Bronchial smooth muscle cell (primary cell): ENCODE measurements around the gene COL3A1. TPM values are rescaled to one million over a fixed set of nuclear protein-coding genes. Genes with fewer than 3 reads are reported as not detected.

Experiments used
- total RNA-seq: library from RNA; depleted of rRNA; stranded (reverse); fragments of >200 nt; gene quantifications from 2 replicates; pipeline ENCODE4 v1.2.1, GENCODE V29; 2014

COL3A1 gene
- 2,857 and 3,691 TPM in 2 replicates for total RNA-seq

DNA sequence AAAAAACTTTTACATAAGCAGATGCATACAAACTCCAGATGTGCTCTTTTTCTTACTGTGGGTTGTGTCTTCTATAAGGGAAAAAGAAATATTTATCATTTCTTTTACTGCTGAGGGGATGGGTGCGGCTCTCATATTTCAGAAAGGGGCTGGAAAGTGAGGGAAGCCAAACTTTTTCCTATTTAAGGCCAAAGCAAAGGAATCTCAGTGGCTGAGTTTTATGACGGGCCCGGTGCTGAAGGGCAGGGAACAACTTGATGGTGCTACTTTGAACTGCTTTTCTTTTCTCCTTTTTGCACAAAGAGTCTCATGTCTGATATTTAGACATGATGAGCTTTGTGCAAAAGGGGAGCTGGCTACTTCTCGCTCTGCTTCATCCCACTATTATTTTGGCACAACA is at the start of gene COL3A1:
TSS of gene COL3A1 (plus strand) at position 210 of the 400 bp plus-strand sequence. CDS start at position 327, 117 bp downstream.

Other genes with a start within 250 kb of the COL3A1 start
- gene COL5A2, start 205.4 kb downstream of the COL3A1 start, total RNA-seq = 203 and 228 TPM in 2 replicates